Effector CD8-positive, alpha-beta T cell (primary cell): ENCODE measurements around the gene EDN2.

ENCODE experiments used
- DNase-seq: peaks from one replicate; lab custom pipeline; 2025; lab: John Stamatoyannopoulos, UW
- total RNA-seq, 4 experiments: gene quantifications; one replicate each; lab custom pipeline; 2026; lab: John Stamatoyannopoulos, UW

Gene EDN2
- total RNA-seq = 0 to 0.10 (median 0) reads per million in 4 experiments

GRCh38 chr1:41484402-41485241, at the start of gene EDN2:
Gene EDN2 (minus strand): TSS chr1:41484683. CDS start chr1:41484601, 82 bp downstream.
- DNase-seq = no peak

- DNase-seq = no peak
These were observed 49.2 kb upstream of the EDN2 start for GRCh38 chr1:41533731-41534080.

- no peak for DNase-seq
These were observed 48.7 kb upstream of the EDN2 start for GRCh38 chr1:41533016-41533730.

GRCh38 chr1:41532206-41532975, 47.9 kb upstream of the EDN2 start:
- DNase-seq = no peak

GRCh38 chr1:41530411-41530810, 45.9 kb upstream of the EDN2 start:
- DNase-seq = no peak

- DNase-seq = no peak
These were observed 45.3 kb upstream of the EDN2 start for GRCh38 chr1:41529621-41530395.

- DNase-seq = no peak
These were observed 44.5 kb upstream of the EDN2 start for GRCh38 chr1:41528726-41529605.

- no peak for DNase-seq
These were observed 43.6 kb upstream of the EDN2 start for GRCh38 chr1:41528106-41528505.

GRCh38 chr1:41526956-41527561, 42.6 kb upstream of the EDN2 start:
- no peak for DNase-seq

GRCh38 chr1:41525891-41526587, 41.6 kb upstream of the EDN2 start:
- no peak for DNase-seq

- no peak for DNase-seq
These were observed 40.5 kb upstream of the EDN2 start for GRCh38 chr1:41524676-41525675.

GRCh38 chr1:41523949-41524675, 39.6 kb upstream of the EDN2 start:
- no peak for DNase-seq

GRCh38 chr1:41523071-41523470, 38.6 kb upstream of the EDN2 start:
- DNase-seq = no peak

GRCh38 chr1:41521766-41522165, 37.3 kb upstream of the EDN2 start:
- DNase-seq = no peak

GRCh38 chr1:41520951-41521752, 36.7 kb upstream of the EDN2 start:
- DNase-seq = no peak

- DNase-seq = no peak
These were observed 35.2 kb upstream of the EDN2 start for GRCh38 chr1:41519667-41520066.

GRCh38 chr1:41518471-41518870, 34.0 kb upstream of the EDN2 start:
- no peak for DNase-seq
